ENCODE measurements around the gene ART4.

DNA sequence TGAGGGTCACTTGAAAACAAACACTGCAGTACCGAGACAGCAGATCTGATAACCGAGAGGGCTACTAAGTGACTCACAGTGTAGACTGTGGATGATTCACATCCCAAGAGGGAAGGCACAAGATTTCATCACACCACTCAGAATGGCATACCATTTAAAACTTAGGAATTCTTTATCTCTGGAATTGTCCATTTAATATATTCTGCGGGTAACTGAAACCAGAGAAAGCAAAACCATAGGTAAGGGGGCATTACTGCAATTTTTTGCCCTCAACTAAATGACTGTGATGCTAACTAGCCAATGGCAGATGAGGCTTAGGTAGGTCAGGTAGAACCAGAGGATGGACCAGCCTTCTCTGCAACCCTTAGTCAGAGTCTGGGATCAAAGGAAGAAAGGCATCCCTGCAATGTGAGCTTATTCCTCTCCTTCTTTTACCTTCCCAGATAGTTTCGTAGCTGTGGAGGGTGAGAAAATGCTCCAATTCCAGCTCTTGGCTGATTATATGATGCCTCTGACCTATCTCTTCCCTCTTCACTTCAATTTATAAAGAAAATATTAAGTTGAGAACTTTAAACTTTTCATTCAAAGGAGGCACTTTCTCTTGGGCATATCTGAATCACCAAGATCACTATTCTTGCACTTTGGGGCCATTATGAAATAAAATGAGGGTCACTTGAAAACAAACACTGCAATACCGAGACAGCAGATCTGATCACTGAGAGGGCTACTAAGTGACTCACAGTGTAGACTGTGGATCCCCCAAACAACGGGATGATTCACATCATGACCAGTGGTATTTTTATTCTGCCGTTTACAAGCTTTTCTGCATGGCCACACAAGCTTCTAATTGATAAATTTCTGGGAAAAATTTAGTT lies 6.8 kb downstream of the ART4 start:
- TF ChIP-seq SIN3A (IDR thresholded peaks at IDR 0.05; ENCODE audit: low read depth) (no peak), POLR2A (IDR thresholded peaks at IDR 0.05; ENCODE audit: borderline replicate concordance, extremely low read depth, insufficient read depth, insufficient read length) (no peak), ZFX (IDR thresholded peaks at IDR 0.05) (no peak), EZH2 (IDR thresholded peaks at IDR 0.05) (no peak)
- TF ChIP-seq, protein P1, sequence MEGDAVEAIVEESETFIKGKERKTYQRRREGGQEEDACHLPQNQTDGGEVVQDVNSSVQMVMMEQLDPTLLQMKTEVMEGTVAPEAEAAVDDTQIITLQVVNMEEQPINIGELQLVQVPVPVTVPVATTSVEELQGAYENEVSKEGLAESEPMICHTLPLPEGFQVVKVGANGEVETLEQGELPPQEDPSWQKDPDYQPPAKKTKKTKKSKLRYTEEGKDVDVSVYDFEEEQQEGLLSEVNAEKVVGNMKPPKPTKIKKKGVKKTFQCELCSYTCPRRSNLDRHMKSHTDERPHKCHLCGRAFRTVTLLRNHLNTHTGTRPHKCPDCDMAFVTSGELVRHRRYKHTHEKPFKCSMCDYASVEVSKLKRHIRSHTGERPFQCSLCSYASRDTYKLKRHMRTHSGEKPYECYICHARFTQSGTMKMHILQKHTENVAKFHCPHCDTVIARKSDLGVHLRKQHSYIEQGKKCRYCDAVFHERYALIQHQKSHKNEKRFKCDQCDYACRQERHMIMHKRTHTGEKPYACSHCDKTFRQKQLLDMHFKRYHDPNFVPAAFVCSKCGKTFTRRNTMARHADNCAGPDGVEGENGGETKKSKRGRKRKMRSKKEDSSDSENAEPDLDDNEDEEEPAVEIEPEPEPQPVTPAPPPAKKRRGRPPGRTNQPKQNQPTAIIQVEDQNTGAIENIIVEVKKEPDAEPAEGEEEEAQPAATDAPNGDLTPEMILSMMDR (IDR thresholded peaks at IDR 0.05 in 2 of 3, conservative IDR thresholded peaks at IDR 0.05 in 1 of 3; ENCODE audit: borderline replicate concordance in 1 of 3, insufficient read depth in 1 of 3, low read depth in 2 of 3, low read length in 2 of 3): no peak
- TF ChIP-seq, protein P2, sequence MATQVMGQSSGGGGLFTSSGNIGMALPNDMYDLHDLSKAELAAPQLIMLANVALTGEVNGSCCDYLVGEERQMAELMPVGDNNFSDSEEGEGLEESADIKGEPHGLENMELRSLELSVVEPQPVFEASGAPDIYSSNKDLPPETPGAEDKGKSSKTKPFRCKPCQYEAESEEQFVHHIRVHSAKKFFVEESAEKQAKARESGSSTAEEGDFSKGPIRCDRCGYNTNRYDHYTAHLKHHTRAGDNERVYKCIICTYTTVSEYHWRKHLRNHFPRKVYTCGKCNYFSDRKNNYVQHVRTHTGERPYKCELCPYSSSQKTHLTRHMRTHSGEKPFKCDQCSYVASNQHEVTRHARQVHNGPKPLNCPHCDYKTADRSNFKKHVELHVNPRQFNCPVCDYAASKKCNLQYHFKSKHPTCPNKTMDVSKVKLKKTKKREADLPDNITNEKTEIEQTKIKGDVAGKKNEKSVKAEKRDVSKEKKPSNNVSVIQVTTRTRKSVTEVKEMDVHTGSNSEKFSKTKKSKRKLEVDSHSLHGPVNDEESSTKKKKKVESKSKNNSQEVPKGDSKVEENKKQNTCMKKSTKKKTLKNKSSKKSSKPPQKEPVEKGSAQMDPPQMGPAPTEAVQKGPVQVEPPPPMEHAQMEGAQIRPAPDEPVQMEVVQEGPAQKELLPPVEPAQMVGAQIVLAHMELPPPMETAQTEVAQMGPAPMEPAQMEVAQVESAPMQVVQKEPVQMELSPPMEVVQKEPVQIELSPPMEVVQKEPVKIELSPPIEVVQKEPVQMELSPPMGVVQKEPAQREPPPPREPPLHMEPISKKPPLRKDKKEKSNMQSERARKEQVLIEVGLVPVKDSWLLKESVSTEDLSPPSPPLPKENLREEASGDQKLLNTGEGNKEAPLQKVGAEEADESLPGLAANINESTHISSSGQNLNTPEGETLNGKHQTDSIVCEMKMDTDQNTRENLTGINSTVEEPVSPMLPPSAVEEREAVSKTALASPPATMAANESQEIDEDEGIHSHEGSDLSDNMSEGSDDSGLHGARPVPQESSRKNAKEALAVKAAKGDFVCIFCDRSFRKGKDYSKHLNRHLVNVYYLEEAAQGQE (IDR thresholded peaks at IDR 0.05; ENCODE audit: low read depth): no peak
- TF ChIP-seq, protein P3, sequence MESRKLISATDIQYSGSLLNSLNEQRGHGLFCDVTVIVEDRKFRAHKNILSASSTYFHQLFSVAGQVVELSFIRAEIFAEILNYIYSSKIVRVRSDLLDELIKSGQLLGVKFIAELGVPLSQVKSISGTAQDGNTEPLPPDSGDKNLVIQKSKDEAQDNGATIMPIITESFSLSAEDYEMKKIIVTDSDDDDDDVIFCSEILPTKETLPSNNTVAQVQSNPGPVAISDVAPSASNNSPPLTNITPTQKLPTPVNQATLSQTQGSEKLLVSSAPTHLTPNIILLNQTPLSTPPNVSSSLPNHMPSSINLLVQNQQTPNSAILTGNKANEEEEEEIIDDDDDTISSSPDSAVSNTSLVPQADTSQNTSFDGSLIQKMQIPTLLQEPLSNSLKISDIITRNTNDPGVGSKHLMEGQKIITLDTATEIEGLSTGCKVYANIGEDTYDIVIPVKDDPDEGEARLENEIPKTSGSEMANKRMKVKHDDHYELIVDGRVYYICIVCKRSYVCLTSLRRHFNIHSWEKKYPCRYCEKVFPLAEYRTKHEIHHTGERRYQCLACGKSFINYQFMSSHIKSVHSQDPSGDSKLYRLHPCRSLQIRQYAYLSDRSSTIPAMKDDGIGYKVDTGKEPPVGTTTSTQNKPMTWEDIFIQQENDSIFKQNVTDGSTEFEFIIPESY (IDR thresholded peaks at IDR 0.05; ENCODE audit: extremely low read depth, insufficient replicate concordance, low read length): no peak
